Measurements from ENCODE around the gene HSPA9.

The HSPA9 gene

DNA sequence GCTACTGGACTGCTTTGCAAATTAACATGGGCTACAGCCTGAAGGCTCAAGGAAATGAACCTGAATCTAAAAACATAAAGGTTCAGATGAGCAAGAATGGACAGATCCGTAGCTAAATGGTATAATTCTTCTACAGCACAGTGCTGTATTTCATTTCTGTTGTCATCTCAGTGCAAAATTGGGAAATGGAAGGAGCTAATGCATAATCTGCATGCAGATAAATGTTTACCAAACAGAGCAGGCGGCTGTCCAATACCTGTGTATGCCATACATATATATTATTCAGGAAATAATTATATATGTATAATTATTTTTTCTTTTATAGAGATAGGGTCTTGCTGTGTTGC lies 4.3 kb upstream of the HSPA9 start:
- DNase-seq (ENCODE audit: low read depth), result no peak
- TF ChIP-seq, protein P1, sequence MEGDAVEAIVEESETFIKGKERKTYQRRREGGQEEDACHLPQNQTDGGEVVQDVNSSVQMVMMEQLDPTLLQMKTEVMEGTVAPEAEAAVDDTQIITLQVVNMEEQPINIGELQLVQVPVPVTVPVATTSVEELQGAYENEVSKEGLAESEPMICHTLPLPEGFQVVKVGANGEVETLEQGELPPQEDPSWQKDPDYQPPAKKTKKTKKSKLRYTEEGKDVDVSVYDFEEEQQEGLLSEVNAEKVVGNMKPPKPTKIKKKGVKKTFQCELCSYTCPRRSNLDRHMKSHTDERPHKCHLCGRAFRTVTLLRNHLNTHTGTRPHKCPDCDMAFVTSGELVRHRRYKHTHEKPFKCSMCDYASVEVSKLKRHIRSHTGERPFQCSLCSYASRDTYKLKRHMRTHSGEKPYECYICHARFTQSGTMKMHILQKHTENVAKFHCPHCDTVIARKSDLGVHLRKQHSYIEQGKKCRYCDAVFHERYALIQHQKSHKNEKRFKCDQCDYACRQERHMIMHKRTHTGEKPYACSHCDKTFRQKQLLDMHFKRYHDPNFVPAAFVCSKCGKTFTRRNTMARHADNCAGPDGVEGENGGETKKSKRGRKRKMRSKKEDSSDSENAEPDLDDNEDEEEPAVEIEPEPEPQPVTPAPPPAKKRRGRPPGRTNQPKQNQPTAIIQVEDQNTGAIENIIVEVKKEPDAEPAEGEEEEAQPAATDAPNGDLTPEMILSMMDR (IDR thresholded peaks at IDR 0.05; ENCODE audit: low read depth, low read length), result no peak
- TF ChIP-seq, protein P2, sequence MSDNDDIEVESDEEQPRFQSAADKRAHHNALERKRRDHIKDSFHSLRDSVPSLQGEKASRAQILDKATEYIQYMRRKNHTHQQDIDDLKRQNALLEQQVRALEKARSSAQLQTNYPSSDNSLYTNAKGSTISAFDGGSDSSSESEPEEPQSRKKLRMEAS (IDR thresholded peaks at IDR 0.05; ENCODE audit: low read depth, low read length), result no peak
- no peak for TF ChIP-seq MYC (IDR thresholded peaks at IDR 0.05; ENCODE audit: low read depth, low read length)
- no peak for TF ChIP-seq POLR2A (IDR thresholded peaks at IDR 0.05; ENCODE audit: extremely low read depth, insufficient read length)
- no peak overlapping the region for H3K4me3 ChIP-seq (ENCODE audit: low read depth, low read length)

DNA sequence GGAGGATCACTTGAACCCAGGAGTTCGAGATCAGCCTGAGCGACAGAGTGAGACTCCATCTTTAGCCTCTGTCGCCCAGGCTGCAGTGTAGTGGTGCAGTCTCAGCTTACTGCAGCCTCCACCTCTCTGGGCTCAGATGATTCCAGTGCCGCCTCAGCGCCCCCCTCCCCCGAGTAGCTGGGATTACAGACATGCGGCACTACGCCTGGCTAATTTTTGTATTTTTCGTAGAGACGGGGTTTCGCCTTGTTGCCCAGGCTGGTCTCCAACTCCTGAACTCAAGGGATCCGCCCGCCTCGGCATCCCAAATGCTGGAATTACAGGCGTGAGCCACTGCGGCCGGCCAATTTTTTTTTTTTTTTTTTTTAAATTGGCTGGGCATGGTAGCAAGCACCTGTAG lies 2.3 kb upstream of the HSPA9 start:
- DNase-seq (ENCODE audit: low read depth), result no peak
- no peak overlapping the region for H3K4me3 ChIP-seq (ENCODE audit: low read depth, low read length)
- TF ChIP-seq POLR2A (IDR thresholded peaks at IDR 0.05; ENCODE audit: extremely low read depth, insufficient read length) (no peak), MYC (IDR thresholded peaks at IDR 0.05; ENCODE audit: low read depth, low read length) (no peak)
- TF ChIP-seq, protein P2 (IDR thresholded peaks at IDR 0.05; ENCODE audit: low read depth, low read length), result no peak
- TF ChIP-seq, protein P1 (IDR thresholded peaks at IDR 0.05; ENCODE audit: low read depth, low read length), result no peak

- peak overlapping the region; percentile 98 for H3K4me3 ChIP-seq (ENCODE audit: low read depth, low read length)
- no peak for DNase-seq (ENCODE audit: low read depth)
- TF ChIP-seq, protein P1 (IDR thresholded peaks at IDR 0.05; ENCODE audit: low read depth, low read length), result no peak
- TF ChIP-seq, protein P2 (IDR thresholded peaks at IDR 0.05; ENCODE audit: low read depth, low read length), result no peak
- TF ChIP-seq POLR2A (IDR thresholded peaks at IDR 0.05; ENCODE audit: extremely low read depth, insufficient read length), result no peak
- no peak for TF ChIP-seq MYC (IDR thresholded peaks at IDR 0.05; ENCODE audit: low read depth, low read length)
These were observed 432 bp downstream of the HSPA9 start for GRCh38 chr5:138574744-138575193.

- no peak for TF ChIP-seq MYC (IDR thresholded peaks at IDR 0.05; ENCODE audit: low read depth, low read length)
- TF ChIP-seq, protein P2 (IDR thresholded peaks at IDR 0.05; ENCODE audit: low read depth, low read length), result no peak
- TF ChIP-seq POLR2A (IDR thresholded peaks at IDR 0.05; ENCODE audit: extremely low read depth, insufficient read length), result no peak
- peak; percentile 58 for DNase-seq (ENCODE audit: low read depth)
- H3K4me3 ChIP-seq (ENCODE audit: low read depth, low read length), result peak overlapping the region; percentile 98
These were observed 1.1 kb downstream of the HSPA9 start for GRCh38 chr5:138573949-138574670.

- no peak for TF ChIP-seq MYC (IDR thresholded peaks at IDR 0.05; ENCODE audit: low read depth, low read length)
- TF ChIP-seq, protein P2 (IDR thresholded peaks at IDR 0.05; ENCODE audit: low read depth, low read length), result no peak
- TF ChIP-seq, protein P1 (IDR thresholded peaks at IDR 0.05; ENCODE audit: low read depth, low read length), result no peak
- no peak for TF ChIP-seq POLR2A (IDR thresholded peaks at IDR 0.05; ENCODE audit: extremely low read depth, insufficient read length)
- peak overlapping the region; percentile 98 for H3K4me3 ChIP-seq (ENCODE audit: low read depth, low read length)
- no peak for DNase-seq (ENCODE audit: low read depth)
These were observed 2.0 kb downstream of the HSPA9 start for GRCh38 chr5:138573223-138573622.

GRCh38 chr5:138570871-138571270 lies 4.3 kb downstream of the HSPA9 start:
- DNase-seq (ENCODE audit: low read depth), result no peak
- TF ChIP-seq MYC (IDR thresholded peaks at IDR 0.05; ENCODE audit: low read depth, low read length) (no peak), POLR2A (IDR thresholded peaks at IDR 0.05; ENCODE audit: extremely low read depth, insufficient read length) (no peak)
- TF ChIP-seq, protein P1 (IDR thresholded peaks at IDR 0.05; ENCODE audit: low read depth, low read length), result no peak
- TF ChIP-seq, protein P2 (IDR thresholded peaks at IDR 0.05; ENCODE audit: low read depth, low read length), result no peak
- no peak overlapping the region for H3K4me3 ChIP-seq (ENCODE audit: low read depth, low read length)
